ENCODE results near the gene HPS6.
A peak's percentile ranks its signal among the peaks of the same experiment; 100 is the strongest.
"Not testable (repeated sequence)": the region's sequence is repeated elsewhere in the genome, so short reads cannot be mapped to it uniquely, and the experiment has no call there.

Gene HPS6

DNA sequence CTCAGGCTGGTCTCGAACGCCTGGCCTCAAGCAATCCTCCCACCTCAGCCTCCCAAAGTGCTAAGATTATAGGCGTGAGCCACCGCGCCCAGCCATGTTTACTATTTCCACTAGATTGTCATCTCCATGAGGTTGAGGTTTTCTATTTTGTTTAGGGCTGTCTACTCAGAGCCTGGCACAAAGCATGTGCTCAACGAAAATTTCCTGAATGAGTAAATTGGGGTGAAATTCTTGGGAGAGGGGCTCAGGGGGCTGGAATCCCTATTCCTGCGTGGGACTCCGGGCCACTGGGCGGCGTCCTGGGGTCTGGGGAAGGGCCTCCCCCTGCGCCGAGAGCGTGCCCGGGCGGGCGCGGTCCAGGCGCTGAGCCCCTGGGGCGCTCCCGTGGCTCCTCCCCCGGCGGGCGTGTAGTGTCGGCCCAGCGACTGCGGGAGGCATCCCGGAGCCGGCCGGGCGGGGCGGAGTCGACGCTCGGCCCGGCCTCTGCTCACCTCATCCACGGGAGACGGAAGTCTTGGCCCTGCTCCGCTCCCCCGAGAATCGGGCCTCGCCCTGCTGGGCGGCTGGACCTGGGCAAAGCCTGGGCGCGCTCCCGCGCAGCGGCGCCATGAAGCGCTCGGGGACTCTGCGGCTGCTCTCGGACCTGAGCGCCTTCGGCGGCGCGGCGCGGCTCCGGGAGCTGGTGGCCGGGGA, at the start of gene HPS6:
HPS6 (plus strand) TSS at position 482 of the 693 bp plus-strand sequence; CDS start at position 608, 126 bp downstream.
- DNase-seq (ENCODE audit: low read depth in 1 of 2, low spot score in 1 of 2) = peak; percentile 73 to 85

DNA sequence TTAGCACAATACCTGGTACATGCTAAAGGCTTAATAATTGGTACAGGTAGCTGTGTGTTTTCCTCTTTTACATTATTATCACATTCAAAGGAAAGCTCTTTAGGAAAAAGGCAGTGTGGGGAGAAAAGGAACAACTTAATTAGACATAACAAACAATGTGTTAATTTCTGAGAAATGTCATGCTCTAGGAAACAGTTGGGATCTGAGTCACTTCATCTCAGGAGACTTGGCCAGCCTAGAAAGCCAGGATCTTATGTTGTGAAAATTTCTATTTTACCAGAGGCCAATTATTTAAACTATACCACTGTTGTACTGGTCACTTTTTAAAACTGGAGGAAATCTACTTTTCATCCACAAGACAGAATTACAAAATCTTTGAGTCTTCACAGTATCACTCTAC, 48.7 kb upstream of the HPS6 start:
- DNase-seq (ENCODE audit: low read depth in 1 of 2, low spot score in 1 of 2) = no peak

DNA sequence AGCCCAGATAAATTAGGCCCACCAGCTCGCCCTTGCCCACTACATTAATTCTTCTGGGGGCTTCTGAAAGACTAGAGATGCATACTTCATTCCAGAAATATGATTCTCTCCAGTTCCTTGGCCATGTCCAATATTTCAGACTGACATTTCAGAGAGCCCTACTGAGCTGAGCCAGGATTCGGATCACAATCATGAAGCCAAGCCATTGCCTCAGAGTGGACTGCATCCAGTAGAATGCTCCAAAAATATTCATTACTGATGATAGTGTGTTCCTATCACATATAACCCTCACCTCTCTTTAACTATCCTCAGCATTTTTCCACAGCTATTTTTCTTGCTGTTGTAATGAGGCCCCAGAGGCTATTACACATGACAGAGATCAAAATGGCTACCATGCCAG, 47.9 kb upstream of the HPS6 start:
- DNase-seq (ENCODE audit: low read depth in 1 of 2, low spot score in 1 of 2) = no peak

DNA sequence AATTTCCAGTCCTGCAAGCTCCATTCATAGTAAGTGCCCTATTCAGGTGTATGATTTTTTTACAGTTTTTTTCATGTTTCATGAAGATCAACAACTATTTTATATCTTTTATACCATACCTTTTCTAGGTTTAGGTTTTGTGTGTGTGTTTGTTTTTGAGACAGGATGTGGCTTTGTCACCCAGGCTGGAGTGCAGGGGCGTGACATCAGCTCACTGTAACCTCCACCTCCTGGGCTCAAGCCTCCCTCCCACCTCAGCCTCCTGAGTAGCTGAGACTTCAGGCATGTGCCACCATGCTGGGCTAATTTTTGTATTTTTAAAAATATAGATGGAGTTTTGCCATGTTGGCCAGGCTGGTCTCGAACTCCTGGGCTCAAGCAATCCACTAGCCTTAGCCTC, 44.2 kb upstream of the HPS6 start:
- no peak for DNase-seq (ENCODE audit: low read depth in 1 of 2, low spot score in 1 of 2)

DNA sequence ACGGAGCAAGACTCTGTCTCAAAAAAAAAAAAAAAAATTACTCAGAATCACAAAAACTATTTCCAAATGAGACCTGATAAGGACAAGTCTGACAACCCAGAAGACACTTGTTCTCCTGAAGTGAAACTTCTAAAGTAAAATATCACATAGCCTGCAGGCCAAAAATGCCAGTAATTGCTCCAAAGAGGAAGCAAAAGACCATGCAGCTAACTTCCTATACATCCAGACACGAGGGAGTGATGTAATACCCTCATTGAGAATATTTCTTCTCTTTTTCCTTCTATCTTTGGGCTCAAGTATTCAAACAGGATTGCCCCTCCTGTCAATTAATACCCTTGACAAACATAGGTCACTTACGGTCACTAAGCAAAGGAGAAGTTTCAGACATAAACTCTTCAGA, 40.4 kb upstream of the HPS6 start:
- DNase-seq (ENCODE audit: low read depth in 1 of 2, low spot score in 1 of 2) = no peak

GRCh38 chr10:102027261-102027660, 37.9 kb upstream of the HPS6 start:
- no peak for DNase-seq (ENCODE audit: low read depth in 1 of 2, low spot score in 1 of 2)

DNA sequence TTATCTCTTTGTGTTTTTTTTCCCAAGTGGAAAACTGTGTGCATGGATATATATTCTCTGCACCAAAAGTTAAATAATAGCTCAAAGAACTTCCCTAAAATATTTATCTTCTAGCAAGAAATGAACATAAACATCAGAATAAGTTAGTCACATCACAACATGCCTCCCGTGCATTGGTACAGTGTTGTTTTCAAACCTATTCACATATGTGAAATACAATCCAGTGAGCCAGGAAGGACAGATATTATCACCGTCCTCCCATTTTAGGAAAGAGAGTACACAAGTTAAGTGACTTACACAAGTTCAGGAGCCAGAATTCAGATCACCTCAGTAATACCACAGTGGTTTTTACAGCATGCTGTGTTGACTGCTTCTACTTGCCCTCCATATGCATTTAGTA, 31.4 kb upstream of the HPS6 start:
- DNase-seq (ENCODE audit: low read depth in 1 of 2, low spot score in 1 of 2) = no peak

DNA sequence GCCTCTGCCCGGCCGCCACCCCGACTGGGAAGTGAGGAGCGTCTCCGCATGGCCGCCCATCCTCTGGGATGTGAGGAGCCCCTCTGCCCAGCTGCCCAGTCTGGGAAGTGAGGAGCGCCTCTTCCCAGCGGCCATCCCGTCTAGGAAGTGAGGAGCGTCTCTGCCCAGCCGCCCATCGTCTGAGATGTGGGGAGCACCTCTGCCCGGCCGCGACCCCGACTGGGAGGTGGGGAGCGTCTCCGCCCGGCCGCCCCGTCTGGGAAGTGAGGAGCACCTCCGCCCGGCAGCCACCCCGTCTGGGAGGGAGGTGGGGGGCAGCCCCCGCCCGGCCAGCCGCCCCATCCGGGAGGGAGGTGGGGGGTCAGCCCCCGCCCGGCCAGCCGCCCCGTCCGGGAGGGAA, 29.3 kb upstream of the HPS6 start:
- not testable (repeated sequence) for DNase-seq (ENCODE audit: low read depth in 1 of 2, low spot score in 1 of 2)

DNA sequence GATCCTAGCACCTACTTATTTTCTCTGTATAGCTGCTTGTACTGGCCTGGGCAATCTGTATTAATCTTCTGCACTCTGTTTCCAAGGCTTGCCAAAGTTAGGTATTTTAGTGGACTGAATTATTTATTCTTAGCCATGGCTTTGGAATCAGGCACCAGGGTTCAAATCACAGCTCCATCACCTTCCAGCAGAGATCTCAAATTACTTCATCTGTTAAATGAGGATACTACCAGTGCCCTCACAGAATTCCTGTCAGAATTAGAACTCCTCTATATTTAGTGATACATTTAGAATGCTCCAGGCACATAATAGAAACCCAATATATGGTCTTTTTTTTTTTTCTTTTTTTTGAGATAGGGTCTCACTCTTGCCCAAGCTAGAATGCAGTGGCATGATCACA, 26.7 kb upstream of the HPS6 start:
- DNase-seq (ENCODE audit: low read depth in 1 of 2, low spot score in 1 of 2) = no peak

DNA sequence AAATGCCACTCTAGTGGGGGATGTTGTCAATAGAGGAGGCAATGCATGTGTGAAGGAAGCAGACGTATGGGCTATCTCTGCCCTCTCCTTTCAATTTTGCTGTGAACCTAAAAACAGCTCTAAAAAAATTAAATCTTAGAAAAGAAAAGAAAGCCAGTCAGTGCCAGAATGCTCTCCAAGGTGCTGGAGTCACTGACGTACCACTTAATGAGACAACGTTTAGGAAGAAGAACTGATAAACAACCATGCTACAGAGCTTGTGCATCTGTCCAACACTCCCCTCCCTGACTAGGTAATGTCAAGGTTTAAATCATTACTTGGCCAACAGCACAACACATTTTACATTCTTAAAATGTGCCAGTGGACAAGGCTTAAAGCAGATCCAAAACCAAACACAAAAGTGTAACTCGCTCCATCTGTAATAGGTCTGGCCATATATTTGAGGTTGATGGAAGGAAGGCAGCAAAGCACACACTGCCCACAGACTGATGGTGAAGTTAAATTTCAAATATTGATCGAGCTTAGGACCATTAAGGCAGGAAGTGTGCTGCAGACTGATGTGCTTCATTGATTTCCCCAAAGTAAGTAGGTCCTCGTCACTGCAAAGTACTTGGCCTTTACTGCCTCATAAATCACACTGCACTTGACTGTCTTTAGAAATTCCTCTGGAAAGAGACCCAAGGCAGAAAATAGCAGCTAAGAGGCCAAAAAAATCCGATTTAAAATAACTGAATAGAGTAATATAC, 24.7 kb upstream of the HPS6 start:
- DNase-seq (ENCODE audit: low read depth in 1 of 2, low spot score in 1 of 2) = no peak

GRCh38 chr10:102045292-102045691, 19.9 kb upstream of the HPS6 start:
- DNase-seq (ENCODE audit: low read depth in 1 of 2, low spot score in 1 of 2) = no peak

GRCh38 chr10:102046095-102046494, 19.1 kb upstream of the HPS6 start:
- DNase-seq (ENCODE audit: low read depth in 1 of 2, low spot score in 1 of 2) = no peak

- DNase-seq (ENCODE audit: low read depth in 1 of 2, low spot score in 1 of 2) = not testable (repeated sequence)
These were observed 10.1 kb upstream of the HPS6 start for GRCh38 chr10:102054881-102055646.

GRCh38 chr10:102055647-102056419, 9.3 kb upstream of the HPS6 start, which contains the start of gene ARMH3:
Gene ARMH3, minus strand, starts transcription at chr10:102056173. Its CDS starts 16,059 bp downstream, at chr10:102040114.
- peak; percentile 72 to 76 for DNase-seq (ENCODE audit: low read depth in 1 of 2, low spot score in 1 of 2)

DNA sequence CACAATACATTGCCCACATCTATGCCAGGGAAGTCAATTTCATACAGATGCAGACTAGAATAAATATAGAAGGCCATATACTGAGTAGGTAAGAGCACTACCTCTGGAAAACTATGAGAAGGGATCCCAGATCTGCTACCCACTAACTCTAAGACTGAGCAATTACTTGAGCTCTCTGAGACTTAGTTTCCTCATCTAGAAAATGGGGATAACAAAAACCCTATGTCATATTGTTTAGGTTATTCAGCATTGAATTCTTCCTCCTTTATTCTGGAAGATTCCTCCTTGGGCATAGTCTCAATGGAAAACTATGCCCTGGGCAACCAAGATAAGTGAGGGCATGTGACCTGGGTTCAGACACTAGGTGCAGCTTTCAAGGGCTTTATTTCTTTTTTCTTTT, 5.2 kb upstream of the HPS6 start:
- DNase-seq (ENCODE audit: low read depth in 1 of 2, low spot score in 1 of 2) = no peak

DNA sequence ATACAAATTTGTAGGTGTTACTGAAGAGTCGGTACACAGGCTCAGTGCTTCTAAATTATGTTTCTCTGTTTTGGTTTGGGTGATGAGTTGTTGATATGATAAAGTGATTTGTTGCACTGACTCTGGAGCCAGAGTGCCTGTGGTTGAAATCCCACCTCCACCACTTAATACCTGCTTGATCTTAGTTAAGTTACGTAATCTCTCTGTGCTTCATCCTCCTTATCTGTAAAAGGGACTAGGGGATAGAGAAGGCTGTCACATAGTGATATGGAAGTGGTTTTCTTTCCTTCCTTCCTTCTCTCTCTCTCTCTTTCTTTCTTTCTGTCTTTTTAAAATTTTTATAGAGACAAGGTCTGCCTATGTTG, 664 bp upstream of the HPS6 start:
- DNase-seq (ENCODE audit: low read depth in 1 of 2, low spot score in 1 of 2) = no peak

DNA sequence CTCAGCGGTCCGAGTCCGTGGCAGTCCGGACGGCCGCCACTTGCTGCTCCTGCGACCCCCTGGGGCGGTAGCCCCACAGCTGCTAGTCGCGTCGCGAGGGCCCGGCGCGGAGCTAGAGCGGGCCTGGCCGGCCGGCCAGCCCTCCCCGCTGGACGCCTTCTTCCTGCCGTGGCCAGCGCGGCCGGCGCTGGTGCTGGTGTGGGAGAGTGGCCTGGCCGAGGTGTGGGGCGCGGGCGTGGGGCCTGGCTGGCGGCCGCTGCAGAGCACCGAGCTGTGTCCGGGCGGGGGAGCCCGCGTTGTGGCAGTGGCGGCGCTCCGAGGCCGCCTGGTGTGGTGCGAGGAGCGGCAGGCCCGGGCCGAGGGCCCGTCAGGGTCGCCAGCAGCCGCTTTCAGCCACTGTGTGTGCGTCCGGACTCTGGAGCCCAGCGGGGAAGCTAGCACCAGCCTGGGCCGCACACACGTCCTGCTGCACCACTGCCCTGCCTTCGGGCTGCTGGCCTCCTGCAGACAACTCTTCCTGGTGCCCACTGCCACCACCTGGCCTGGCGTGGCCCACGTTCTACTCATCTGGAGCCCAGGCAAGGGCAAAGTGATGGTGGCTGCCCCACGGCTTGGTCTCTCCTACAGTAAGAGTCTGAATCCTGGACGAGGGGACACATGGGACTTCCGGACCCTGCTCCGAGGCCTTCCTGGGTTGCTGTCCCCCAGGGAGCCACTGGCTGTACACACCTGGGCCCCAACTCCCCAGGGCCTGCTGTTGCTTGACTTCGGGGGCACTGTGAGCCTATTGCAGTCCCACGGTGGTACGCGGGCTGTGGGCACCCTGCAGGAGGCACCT, 631 bp downstream of the HPS6 start:
- no peak for DNase-seq (ENCODE audit: low read depth in 1 of 2, low spot score in 1 of 2)

DNA sequence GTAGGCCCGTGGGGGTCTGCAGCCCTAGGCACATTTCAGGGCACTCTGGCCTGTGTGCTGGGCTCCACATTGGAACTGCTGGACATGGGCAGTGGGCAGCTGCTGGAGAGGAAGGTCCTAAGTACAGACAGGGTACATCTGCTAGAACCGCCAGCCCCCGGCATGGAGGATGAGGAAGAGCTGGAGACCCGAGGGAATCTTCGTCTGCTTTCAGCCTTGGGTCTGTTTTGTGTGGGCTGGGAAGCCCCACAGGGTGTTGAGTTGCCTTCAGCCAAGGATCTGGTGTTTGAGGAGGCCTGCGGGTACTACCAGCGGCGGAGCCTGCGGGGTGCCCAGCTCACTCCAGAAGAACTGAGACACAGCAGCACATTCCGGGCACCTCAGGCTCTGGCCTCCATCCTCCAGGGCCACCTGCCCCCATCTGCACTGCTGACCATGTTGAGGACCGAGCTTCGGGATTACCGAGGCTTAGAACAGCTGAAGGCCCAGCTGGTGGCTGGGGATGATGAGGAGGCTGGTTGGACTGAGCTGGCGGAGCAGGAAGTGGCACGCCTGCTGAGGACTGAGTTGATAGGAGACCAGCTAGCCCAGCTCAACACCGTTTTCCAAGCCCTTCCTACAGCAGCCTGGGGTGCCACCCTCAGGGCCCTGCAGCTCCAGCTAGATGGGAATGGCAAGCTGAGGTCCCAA, 1.4 kb downstream of the HPS6 start:
- no peak for DNase-seq (ENCODE audit: low read depth in 1 of 2, low spot score in 1 of 2)

DNA sequence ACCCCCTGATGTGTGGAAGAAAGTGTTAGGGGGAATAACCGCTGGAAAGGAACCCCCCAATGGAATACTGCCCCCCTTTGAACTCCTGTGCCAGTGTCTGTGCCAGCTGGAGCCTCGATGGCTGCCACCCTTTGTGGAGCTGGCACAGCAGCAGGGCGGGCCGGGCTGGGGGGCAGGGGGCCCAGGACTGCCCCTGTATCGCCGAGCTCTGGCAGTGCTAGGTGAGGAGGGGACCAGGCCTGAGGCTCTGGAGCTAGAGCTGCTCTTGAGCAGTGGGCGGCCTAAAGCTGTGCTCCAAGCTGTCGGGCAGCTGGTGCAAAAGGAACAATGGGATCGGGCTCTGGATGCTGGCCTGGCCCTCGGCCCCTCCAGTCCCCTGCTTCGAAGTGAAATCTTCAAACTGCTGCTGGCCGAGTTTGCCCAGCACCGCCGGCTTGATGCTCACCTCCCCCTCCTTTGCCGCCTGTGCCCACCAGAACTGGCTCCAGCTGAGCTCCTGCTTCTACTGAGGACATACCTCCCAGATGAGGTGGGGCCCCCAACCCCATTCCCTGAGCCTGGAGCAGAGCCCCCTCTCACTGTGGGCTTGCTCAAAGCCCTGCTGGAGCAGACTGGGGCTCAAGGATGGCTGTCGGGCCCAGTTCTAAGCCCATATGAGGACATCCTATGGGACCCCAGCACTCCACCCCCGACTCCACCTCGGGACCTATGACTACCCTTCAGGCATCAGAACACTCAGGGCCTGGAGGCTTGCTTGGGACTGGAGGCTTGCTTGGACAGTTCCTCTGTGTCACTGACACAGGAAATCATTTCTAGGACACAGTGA, 2.2 kb downstream of the HPS6 start:
- no peak for DNase-seq (ENCODE audit: low read depth in 1 of 2, low spot score in 1 of 2)

All from stimulated activated CD4-positive, alpha-beta T cell treated with anti-CD3 and anti-CD28 coated beads, Interleukin-15, amount 100 ng/mL, for 1 hour (primary cell).